ENCODE measurements around the gene NAP1L4. TPM values are rescaled to one million over a fixed set of nuclear protein-coding genes. Genes with fewer than 3 reads are reported as not detected.
A peak's percentile ranks its signal among the peaks of the same experiment; 100 is the strongest.

NAP1L4 gene
- total and polyA plus RNA-seq, 2 of the 8 experiments (the other 6 are each of a cell fraction or from before 2014, with no cell fraction given) = 75.8 to 194 TPM

- TF ChIP-seq CHD2 (IDR thresholded peaks at IDR 0.05; ENCODE audit: low read length) (peak; percentile 70; the same call in 1 of the 2 replicates), EZH2 (IDR thresholded peaks at IDR 0.05; ENCODE audit: low read depth, low read length, severe bottlenecking) (no peak), CHD7 (IDR thresholded peaks at IDR 0.05; ENCODE audit: insufficient replicate concordance, low read length) (no peak), GABPA (IDR thresholded peaks at IDR 0.05; ENCODE audit: borderline replicate concordance, insufficient read depth, low read length) (no peak), SAP30 (IDR thresholded peaks at IDR 0.05; ENCODE audit: insufficient read depth, insufficient replicate concordance, low read length) (no peak), USF2 (IDR thresholded peaks at IDR 0.05; ENCODE audit: low read length) (no peak), GTF2F1 (IDR thresholded peaks at IDR 0.05; ENCODE audit: borderline replicate concordance, low read depth, low read length) (no peak), SP2 (IDR thresholded peaks at IDR 0.05; ENCODE audit: low read length) (no peak), BCL11A (IDR thresholded peaks at IDR 0.05; ENCODE audit: low read depth in 2 of 2, low read length in 2 of 2) (no peak)
Observed at GRCh38 chr11:2992234-2992996, at the start of gene NAP1L4 (continued).

Measured in H1 (cell line).